Esophagus mucosa (tissue), 1 donor: Measurements from ENCODE around the gene PCED1A. TPM values are rescaled to one million over a fixed set of nuclear protein-coding genes. Genes with fewer than 3 reads are reported as not detected.

Source experiments
- ATAC-seq: fragments of 200-7000 bp; cut with Tn5 transposase; one replicate; pipeline ENCODE4 v1.9.1; 2020
- total RNA-seq: library from RNA; stranded (reverse); gene quantifications from one replicate; pipeline ENCODE4 v1.2.4, GENCODE V29; 2023
- donor health status: DM: yes; HTN: yes; CAD: no.

Gene PCED1A, protein sequence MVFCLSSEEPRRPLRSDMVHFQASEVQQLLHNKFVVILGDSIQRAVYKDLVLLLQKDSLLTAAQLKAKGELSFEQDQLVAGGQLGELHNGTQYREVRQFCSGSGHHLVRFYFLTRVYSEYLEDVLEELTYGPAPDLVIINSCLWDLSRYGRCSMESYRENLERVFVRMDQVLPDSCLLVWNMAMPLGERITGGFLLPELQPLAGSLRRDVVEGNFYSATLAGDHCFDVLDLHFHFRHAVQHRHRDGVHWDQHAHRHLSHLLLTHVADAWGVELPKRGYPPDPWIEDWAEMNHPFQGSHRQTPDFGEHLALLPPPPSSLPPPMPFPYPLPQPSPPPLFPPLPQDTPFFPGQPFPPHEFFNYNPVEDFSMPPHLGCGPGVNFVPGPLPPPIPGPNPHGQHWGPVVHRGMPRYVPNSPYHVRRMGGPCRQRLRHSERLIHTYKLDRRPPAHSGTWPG
- 16.5 TPM for total RNA-seq

- peak; percentile 96 for ATAC-seq
These were observed at the start of gene PCED1A, which contains the start of gene VPS16 for GRCh38 chr20:2840138-2840966. TSS of gene PCED1A (minus strand) at chr20:2840655. CDS start at chr20:2839912, 743 bp downstream. TSS of gene VPS16 (plus strand) at chr20:2840745. CDS start at chr20:2840775, 30 bp downstream.

DNA sequence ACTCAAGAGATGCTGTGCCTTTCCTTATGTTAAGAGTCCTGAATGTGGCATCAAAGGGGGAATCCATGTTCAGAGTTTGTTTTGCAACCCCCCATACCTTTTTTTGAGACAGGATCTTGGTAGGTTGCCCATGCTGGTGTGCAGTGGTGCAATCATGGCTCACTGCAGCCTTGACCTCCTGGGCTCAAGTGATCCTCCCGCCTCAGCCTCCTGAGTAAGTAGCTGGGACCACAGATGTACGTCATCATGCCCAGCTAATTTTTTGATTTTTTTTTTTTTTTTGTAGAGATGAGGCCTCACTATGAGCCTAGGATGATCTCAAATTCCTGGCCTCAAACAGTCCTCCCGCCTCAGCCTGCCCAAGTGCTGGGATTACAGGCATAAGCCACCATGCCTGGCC lies 49.3 kb upstream of the PCED1A start:
- ATAC-seq, result no peak

GRCh38 chr20:2889209-2889608 lies 48.8 kb upstream of the PCED1A start:
- peak; percentile 39 for ATAC-seq

DNA sequence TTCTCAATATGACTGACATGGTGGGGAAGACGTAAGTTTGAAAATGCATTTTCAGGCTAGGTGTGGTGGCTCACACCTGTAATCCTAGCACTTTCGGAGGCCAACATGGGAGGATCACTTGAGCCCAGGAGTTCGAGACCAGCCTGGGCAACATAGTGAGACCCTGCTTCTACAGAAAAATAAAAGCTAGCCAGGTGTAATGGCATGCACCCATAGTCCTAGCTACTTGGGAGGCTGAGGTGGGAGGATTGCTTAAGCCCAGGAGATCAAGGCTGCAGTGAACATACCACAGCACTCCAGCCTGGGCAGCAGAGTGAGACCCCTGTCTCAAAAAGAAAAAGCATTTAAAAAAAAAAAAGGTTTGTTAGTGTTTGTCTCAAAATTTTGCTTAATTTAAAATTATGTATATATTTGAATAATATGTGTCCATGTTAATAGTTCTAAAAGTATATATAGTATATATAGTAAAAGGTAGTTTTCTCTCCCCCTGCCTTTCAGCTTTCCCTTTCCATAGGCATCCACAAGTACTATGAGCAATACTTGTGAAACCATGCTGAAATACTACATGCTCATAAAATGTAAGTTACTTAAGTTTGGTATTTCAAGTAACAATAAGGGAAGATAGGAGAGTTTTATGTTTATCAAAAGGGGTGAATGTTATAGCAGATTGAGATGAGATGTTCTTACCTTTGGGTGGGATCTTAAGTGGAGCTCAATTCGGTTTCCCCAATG lies 47.9 kb upstream of the PCED1A start:
- no peak for ATAC-seq

DNA sequence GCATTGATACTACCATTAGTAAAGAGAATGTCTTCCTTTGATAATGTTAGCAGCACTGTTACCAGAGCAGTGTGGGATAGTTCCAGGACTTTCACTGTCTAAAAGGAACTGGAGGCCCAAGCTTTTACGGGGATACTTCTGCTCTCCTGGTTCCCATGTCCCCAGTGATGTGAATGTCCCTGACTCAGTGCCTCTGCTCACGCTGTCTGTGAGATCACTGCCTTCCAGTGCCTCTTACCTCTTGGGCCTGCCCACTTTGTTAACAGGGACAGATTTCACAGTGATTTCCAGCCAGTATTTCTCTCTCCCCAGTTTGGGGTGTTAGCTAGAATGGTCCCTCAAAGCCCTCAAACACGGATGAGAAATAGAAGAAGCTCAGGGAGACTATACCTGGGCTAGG lies 47.3 kb upstream of the PCED1A start:
- no peak for ATAC-seq

- no peak for ATAC-seq
These were observed 43.5 kb upstream of the PCED1A start for GRCh38 chr20:2883726-2884637.

GRCh38 chr20:2880650-2881049 lies 40.2 kb upstream of the PCED1A start:
- ATAC-seq, result no peak

DNA sequence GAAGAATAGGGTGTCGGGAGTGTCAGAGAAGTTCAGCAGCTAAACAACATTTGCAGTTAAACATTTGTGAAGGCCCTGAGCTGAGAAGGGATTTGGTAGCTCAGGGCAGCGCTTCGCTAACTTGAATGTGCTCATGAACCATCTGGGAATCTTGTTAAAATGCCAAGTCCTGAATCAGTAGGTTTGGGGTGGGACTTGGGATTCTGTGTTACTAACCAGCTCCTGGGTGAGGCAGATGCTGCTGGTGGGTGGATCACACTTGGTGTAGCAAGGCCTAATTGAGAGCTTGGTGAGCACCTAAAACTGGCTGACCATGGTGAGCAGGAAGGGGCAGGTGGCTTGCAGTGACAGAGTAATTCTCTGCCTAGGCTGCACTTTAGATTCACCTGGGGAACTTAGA lies 38.7 kb upstream of the PCED1A start:
- peak; percentile 89 for ATAC-seq

GRCh38 chr20:2878515-2878914 lies 38.1 kb upstream of the PCED1A start:
- no peak for ATAC-seq

DNA sequence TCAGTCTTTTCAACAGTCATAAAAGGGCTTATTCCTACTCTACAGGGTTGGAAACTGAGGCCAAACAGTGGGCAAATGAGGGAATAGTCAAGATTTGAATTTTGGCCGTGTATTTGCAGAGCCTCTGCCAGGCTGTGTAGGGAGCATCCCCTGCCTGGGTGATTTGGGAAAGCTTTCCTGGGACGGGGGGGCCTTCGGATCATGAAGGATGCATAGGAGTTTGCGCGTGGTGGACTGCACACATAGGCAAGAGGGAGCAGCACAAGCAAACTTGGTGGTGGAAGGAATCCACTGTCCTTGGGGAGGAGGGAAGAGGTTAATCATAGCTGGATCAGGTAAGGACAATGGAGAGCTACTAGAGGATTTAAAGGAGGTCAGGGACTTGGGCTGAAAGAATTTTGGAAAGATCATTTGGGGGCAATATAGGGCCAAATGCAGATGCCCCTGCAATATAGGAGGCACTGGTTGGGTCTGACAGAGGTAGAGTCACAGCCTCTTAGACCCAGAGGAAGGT lies 35.3 kb upstream of the PCED1A start:
- no peak for ATAC-seq

DNA sequence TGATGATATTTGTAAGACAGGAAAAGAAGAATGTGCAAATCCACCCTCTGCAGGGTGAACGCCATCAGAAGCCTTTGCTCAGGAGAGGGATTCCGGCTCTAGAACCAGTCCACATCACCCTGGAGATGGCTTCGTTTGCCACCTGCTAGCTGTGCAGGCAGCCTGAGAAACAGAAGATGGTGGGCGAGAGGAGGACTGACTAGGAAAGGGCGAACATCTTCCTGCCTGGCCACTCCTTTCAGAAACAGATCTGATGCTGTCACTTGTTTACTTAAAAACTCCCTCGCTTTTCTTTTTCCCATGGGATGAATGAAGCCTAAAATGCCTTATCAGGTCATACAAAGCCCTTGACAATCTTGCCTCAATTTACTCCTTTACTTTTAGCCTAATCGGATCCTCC lies 34.0 kb upstream of the PCED1A start:
- no peak for ATAC-seq

DNA sequence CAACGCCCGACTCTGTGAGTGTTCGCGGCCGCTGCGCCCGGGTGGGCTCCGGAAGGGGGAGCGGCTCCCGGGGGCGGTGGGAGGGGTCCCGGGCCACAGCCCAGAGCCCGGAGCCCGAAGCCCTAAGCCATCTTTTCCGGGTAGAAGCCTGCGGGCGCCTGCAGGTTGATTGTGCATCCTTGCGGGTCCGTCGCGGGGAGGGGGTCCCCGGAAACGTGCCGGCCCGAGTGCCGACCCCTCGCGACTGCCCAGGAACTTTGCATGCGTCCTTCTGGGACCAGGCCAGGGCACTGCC lies 33.2 kb upstream of the PCED1A start:
- no peak for ATAC-seq

GRCh38 chr20:2873010-2873746 lies 32.7 kb upstream of the PCED1A start, which contains the start of gene PTPRA:
TSS of gene PTPRA (plus strand) at chr20:2873481. CDS start at chr20:2964278, 90,797 bp downstream.
- ATAC-seq, result peak; percentile 96

DNA sequence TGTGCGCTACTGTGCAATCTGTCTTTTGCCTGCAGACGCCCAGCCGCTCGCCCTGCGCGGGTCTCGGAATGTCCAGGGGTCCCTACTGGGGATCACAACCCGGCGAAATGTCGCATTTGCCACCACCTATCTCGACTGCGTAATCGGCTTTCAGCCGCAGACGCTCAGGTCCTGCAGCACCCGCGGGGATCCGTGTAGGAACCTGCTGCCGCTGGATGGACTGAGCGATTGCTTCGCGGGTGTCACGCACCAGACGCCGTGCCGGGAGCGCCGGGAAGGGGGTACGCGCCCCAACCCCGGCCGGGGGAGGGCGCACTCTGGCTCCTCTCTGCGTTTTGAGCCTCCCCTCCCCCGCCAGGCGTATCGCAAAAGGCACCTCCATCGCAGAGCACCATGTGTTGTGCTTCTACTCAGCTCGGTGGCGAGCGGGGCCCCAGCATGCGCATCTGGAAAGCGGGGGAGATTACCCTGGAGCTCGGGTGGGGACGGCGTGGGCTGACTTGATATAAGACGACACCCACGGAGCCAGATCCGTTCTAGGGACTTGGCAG lies 32.1 kb upstream of the PCED1A start:
- ATAC-seq, result peak; percentile 55

DNA sequence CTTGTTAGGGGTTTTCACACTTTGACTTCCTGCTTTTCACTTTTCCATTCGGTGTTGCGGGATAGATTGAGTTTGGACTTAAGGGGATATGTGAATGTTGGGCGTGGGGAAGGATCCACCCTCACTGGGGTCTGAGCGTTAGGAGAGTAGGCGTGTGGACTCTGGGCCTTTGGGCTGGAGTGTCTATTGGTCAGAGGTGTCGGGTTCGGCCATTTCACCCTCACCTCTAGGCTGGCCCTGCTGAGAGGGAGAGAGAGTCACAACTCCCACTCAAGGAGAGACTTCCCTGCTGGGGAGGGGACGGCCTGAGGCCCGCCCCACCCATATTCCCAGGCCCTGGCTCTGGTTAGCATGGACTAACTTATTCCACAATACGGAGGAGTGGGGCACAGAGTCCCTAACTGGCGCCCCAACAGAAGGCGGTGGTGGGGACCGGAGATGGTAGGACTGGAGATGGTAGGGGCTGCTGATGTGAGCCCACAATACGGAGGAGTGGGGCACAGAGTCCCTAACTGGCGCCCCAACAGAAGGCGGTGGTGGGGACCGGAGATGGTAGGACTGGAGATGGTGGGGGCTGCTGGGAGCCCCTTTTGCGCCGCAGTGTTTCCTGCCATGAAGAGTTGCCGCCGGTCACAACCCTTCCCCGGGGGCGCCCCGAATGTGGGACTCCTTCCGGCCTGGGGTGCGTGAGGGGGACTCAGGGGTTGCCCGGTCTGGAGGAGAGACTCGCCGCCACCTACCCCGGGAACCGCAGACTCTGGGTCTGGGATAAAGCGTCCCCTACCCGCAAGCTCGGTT lies 31.4 kb upstream of the PCED1A start:
- peak; percentile 6 for ATAC-seq

DNA sequence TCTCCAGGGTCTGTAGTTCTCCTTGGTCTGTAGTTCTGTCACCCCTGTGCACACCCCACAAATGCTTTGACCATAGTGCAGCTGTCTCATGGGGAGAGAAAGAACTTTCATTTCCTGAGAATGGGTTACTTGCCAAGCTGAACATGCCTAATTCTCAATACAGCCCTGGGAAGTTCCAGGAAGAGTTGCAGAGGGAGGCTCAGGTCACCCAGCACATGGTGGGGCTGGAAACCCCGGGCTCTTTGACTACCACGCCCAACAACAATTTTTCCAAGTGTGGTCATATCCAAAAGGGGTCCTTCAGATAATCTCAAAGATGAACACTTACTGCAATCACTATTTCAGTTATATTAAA lies 30.6 kb upstream of the PCED1A start:
- no peak for ATAC-seq

DNA sequence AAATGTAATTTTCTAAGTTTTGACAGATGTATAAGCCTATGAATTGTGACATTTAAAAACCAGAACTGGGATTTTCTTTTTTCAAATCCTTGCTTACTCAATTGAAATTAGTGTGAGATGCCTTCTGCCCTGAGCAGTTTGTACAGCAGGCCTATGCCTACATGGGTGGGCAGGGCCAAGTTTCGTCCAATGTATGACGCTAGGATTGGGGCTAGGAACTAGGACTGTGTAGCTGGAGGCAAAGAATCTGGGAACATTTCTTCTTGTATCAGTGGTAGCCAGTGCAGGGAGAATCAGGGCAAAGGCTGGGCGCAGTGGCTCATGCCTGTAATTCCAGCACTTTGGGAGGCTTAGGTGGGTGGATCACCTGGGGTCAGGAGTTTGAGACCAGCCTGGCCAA lies 28.9 kb upstream of the PCED1A start:
- no peak for ATAC-seq

DNA sequence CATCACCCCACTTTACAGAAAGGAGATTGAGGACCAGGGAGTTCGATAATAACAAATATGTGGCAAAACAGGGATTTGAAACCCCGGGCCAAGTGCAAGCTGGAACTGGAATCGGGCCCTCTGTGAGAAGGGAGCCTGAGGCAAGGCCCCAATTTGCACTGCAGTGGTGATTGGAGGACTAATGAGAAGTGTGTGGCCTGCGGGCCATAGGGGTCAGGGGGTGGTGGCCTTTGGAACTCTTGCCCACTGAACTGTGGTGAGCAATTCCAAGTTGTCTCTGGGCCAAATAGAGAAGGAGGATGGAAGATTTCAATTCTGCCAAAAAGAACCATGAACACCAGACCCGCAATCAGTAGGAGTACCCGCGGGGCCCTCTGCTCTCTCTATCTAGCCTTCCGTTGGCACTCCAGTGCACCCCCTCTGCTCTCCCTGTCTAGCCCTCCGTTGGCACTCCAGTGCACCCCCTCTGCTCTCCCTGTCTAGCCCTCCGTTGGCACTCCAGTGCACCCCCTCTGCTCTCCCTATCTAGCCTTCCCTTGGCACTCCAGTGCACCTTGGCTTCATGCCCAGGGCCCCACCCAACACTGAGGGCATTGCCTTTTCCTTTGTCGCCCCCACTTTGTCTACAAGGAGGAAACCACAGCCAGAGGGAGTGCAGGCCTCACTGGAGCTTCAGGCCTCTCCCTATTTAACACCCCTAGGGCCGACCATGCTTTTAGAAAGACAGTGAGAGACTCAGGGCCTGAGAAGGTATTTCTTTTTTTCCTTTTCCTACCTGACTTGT lies 26.8 kb upstream of the PCED1A start:
- no peak for ATAC-seq

- ATAC-seq, result no peak
These were observed 25.8 kb upstream of the PCED1A start for GRCh38 chr20:2866236-2866635.
